Right kidney (tissue), 1 donor: ENCODE results near the gene FKBP5.
"Not testable (repeated sequence)": the region's sequence is repeated elsewhere in the genome, so short reads cannot be mapped to it uniquely, and the experiment has no call there.

ENCODE experiments used
- DNase-seq: peaks from one replicate; pipeline ENCODE4 v3.0.0-alpha.2; 2016

Gene FKBP5

GRCh38 chr6:35586542-35586941 is 102.2 kb downstream of the FKBP5 start:
- no peak for DNase-seq

GRCh38 chr6:35585658-35586057 is 103.1 kb downstream of the FKBP5 start:
- no peak for DNase-seq

DNA sequence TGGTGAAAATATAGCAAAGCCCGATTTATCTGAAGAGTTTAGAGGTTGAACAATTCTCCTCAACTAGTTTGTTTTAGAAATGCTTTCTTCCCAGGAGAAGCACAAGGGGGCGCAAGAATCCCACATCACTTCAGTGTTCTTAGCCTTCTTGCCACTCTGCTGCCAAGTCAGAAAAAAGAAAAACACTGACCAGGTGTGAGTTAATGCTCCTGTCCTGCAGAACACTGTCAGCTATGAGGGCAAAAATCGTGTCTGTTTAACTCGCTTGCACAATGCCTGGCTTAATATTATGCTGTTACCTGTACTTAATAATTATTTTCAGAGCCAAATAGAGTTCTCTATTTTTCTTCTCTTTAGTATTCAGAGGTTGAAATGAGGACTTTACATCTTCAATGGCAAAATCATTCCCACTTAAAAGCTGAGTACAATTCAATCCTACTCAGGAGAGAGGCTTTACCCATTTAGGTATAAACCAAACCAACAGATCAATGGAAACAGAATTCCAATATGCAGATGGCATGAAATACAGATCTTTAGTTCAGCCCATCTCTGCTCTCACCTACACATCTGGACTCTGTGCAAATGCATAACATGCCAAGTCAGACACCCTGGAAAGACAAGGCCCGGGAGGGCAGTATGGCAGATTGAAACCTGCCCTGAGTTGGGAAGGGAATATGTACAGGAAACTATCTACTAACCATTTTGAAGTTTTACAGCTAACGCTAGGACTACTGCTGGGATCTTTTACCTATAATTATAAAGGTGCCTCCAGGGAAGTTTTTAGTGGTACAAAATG is 104.6 kb downstream of the FKBP5 start:
- peak; percentile 45 for DNase-seq

GRCh38 chr6:35582315-35582714 is 106.4 kb downstream of the FKBP5 start:
- DNase-seq, result no peak

- DNase-seq, result no peak
Measured at GRCh38 chr6:35581633-35582032, 107.1 kb downstream of the FKBP5 start.

DNA sequence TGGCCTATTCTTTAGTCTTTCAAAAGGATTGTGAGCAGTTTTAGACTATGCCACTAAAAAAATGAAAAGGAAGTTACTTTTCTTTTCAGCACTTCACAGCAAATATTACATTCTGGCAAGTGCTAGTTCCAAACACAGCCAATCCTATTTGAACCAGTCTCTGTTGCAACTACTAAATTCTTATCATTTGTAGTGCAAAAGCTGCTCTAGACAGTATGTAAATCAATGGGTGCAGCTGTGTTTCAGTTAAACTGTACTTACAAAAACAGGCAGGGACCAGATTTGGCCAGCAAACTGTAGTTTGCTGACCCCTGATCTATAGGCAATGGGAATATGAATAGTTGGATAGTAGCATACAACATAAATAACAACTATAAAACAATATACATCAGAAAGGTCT is 107.9 kb downstream of the FKBP5 start:
- no peak for DNase-seq

- no peak for DNase-seq
Measured at GRCh38 chr6:35576682-35577081, 112.0 kb downstream of the FKBP5 start.

DNA sequence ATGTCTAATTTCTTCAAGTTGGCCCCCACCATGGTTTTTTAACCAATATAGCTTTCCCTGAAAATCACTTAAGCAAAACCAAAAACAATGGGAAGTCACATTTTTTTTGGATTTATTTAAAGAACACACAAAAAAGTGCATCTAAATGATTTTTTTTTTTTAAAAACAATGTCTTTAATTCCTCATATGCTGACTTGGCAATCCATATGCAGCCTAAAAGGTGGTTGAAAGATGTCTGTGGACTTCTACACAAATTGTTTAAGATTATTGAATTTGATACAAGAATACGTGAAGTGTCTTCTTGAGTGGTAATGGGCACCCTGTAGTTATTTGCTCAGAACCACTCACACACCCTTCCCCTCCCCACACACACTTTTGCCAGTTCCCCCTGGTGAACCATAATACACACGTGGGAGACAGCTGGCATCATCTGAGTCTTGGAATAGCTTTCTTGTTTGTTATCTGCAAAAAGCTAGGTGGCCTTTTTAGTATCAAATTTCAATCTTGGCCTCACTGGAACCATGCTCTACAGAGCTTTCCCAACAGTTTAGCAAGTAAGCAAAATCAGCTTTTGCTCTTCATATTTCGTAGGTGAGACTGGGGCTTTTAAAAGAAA is 115.1 kb downstream of the FKBP5 start:
- DNase-seq, result no peak

DNA sequence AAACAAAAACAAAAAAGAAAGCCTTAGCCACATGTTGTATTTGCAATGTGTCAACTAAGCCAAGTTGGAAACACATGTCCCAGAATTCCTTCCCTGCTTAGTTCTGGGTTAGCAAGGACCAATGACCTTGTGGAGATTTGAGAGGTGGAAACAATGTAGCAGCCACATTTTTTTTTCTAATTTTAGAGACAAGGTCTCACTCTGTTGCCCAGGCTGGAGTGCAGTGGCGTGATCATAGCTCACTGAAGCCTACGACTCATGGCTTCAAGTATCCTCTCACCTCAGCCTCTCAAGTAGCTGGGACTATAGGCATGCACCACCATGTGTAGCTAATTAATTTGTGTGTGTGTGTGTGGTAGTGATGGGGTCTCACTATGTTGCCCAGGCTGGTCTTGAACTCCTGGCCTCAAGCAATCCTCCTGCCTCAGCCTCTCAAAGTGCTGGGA is 117.8 kb downstream of the FKBP5 start:
- DNase-seq, result not testable (repeated sequence)

- DNase-seq, result no peak
Measured at GRCh38 chr6:35569011-35569461, 119.7 kb downstream of the FKBP5 start.

GRCh38 chr6:35566794-35567193 is 121.9 kb downstream of the FKBP5 start:
- DNase-seq, result no peak

DNA sequence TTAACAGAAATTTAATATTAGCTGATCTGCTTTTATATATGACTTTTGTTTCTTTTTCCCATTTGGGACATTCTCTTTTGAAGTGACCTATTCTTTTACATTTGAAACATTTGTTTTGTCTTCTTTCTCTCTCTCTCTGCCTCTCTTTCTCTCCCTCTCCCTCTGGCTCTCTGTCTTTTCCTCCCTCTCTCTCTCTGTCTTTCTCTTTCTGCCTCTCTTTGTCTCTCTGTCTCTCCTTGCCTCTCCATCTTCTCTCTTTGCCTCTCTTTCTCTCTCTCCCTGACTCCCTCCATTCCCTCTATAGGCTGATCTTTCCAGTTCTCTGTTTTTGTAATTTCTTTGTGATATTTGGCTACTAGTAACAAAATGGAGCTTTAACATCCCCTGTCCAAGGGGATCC is 124.0 kb downstream of the FKBP5 start:
- DNase-seq, result no peak

DNA sequence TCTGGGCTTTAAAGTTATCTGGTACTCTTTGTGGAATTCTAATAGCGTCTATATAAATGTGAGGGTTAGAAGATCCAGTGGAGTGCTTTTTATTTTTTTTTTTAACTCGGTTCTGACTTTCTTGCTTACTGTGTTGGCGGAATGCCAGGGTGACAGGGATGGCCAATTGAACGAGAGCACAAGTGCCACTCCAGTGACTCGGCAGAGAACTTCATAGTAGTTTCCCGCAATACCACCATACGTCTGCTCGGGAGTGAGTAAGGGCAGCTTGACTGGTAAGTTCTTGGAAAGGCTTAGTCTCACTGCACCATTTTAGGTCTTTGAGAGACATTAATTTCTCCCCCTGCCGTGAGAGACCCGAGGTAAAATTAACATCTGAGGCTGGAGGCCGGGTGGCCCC is 126.7 kb downstream of the FKBP5 start:
- no peak for DNase-seq

DNA sequence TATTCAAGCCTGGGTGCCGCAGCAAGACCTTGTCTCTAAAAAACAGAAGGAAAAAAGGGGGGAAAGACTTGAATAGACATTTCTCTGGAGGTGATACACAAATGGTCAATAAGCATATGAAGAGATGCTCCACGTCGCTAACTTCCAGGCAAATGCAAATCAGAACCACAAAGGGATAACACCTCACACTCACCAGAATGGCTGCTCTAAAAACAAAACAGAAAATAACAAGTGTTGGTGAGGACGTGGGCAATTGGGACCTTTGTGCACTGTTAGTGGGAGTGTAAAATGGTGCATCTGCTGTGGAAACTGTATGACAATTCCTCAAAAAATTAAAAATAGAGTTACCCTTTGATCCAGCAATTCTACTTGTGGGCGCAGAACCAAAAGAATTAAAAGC is 127.6 kb downstream of the FKBP5 start:
- no peak for DNase-seq

DNA sequence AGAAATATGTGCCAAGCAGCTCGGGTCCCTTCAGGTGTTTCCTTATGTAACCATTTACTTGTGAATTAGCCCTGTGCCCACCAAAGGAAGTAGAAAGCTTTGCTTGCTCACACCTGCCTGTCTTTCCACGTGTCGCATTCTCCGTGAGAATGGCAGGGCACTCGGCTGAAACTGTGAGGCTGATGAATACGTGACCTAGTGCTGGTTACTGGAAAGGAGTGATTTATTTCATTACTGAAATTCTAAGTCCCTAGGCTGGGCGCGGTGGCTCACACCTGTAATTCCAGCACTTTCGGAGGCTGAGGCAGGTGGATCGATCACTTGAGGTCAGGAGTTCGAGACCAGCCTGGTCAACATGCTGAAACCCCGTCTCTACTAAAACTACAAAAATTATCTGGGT is 130.1 kb downstream of the FKBP5 start:
- no peak for DNase-seq

GRCh38 chr6:35557239-35557638 is 131.5 kb downstream of the FKBP5 start:
- DNase-seq, result no peak

GRCh38 chr6:35554811-35555210 is 133.9 kb downstream of the FKBP5 start:
- no peak for DNase-seq

DNA sequence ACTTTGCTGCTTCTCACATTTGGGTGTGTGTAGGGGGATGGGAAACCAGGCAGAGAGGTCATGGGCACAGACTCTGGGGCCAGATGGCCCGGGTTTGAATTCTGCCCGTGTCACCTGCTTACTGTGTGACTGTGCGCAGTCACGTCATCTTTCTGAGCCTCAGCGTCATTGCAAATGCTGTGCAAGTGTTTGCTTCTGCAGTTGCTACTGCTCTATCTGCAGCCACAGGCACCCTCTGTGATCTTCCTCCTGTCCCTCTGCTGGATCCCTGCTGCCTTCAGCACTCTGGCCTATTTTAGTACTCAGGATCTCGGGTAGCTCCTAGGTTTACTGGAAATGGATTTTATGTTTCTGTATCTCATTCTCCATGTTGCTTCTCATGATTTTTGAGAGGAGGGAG is 135.4 kb downstream of the FKBP5 start:
- no peak for DNase-seq

GRCh38 chr6:35552285-35552917 is 136.3 kb downstream of the FKBP5 start:
- DNase-seq, result no peak

DNA sequence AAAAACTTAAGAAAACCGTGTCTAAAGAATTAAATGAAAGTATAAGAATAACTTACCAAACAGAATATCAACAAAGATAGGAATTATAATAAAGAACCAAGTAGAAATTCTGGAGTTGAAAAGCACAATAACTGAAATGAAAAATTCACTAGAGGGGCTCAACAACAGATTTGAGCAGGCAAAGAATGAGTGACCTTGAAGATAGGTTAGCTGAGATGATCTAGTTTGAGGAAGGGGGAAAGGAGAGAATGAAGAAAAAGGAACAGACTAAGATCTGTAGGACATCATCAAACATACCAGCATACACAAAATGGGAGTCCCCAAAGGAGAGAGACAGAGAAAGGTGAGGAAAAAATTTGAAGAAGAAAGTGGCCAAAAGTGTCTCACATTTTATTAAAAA is 138.3 kb downstream of the FKBP5 start:
- DNase-seq, result no peak

DNA sequence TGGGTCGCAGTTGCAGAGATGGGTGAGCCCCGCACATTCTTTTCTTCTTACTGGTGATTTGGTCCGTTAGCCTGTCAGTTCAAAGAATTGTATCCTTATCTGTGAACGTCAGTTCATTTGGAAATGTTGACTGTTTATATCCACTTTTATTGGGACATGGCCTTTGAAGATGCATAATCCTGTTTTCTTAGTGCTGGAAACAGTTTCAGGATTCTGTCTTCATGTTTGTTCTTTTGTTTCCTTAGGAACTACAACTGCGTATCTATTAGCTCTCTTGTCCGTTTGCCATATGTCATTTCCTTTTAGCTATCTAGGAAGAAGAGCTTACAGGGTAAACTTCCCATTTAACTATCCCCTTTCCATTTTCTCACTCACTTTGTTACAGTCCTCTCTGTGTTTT is 141.0 kb downstream of the FKBP5 start:
- DNase-seq, result no peak

GRCh38 chr6:35544769-35545361 is 143.8 kb downstream of the FKBP5 start:
- DNase-seq, result no peak
